GM18499 (cell line): ENCODE measurements around the gene MKRN2OS.

Experiments
- ATAC-seq: cut with Tn5 transposase; IDR thresholded peaks from one replicate; pipeline ENCODE4 v1.9.1; 2021; ENCODE audit warnings: moderate number of reproducible peaks; ENCODE audit not compliant: insufficient read depth, unreplicated experiment

MKRN2OS gene, protein sequence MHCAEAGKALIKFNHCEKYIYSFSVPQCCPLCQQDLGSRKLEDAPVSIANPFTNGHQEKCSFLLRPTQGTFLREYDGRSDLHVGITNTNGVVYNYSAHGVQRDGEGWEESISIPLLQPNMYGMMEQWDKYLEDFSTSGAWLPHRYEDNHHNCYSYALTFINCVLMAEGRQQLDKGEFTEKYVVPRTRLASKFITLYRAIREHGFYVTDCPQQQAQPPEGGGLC

DNA sequence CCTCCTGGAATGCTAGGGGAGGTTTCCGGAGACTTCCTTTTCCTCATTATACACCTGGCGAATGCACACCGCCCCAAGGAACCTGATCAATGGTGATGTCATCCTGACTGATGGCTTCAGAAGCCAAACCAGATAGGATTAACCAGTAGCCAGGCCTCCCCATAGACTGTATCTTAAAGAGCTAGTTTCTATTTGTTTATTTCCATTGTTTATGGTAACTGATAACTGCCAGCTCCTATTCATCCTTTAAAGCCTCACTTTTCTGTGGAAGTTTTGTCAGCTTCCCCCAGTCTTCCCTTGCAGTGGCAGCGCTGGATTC is at the start of gene MKRN2OS:
MKRN2OS (minus strand) TSS at position 27 of the 319 bp plus-strand sequence. CDS start 35 bp downstream, outside the sequence.
- no peak for ATAC-seq

DNA sequence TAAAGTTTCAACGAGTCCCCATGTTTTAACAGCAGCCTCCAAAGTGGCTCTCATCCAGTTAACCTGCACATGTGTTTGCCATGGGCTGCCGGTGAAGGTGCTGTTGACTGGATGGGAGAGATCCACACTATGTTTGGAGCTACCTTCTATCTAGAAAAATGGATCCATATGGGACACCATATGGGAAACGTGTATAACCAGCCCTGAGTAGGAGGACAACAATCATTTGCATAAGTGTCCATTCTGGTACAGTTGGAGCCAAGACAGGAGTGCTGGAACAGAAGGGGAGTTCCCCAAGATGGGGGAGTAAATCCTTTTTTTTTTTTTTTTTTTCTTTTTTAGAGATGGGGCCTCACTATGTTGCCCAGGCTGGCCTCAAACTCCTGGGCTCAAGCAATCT is 48.2 kb upstream of the MKRN2OS start:
- no peak for ATAC-seq

DNA sequence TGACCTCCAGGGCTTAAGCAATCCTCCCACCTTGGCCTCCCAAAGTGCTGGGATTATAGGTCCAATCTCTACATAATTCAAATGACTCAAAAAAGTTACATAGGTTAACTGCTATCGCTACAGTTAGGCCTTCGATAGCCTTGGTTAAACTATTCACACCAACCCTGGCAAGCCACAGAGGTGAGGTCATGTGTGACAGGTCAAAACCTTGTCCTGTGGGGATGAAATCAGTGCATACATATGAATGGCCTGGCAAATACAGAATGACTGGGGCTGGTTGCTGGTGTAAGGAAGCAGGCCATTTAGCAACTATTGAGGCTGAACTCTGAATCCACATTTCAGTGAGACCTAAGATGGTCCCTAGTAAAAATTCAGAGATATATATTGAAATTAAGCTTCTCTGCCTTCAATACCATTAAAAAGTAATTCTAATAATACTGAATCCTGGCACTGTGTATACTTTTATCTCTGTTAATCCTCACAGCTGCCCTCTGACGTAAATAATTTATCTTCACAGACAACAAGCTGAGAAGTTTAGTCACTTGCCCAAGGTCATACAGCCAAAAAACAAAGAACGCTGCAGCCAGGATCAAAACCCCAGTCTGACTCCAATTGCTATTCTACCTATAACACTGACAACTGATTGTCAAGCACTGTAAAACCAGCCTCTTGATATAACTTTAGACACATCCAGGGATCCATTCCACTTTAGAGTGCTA is 46.9 kb upstream of the MKRN2OS start:
- no peak for ATAC-seq

DNA sequence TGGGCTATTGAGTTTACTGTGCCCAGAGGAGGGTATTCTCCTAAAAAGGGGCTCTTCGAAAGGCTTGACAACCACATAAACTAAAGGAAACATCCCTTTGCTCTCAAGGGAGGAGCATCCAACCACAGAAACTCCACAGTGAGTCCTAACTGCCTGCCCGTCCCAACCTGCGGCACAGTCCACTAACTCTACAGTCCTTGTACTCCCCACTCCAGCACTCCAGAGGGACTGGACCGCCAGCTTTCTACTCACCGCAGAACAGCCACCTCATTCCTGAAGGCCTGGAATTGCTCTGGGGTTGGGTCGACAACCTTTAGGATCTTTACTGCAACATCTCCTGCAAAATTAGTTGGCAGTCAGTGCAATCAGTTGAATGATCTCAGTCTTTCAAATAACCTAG is 46.2 kb upstream of the MKRN2OS start:
- no peak for ATAC-seq

DNA sequence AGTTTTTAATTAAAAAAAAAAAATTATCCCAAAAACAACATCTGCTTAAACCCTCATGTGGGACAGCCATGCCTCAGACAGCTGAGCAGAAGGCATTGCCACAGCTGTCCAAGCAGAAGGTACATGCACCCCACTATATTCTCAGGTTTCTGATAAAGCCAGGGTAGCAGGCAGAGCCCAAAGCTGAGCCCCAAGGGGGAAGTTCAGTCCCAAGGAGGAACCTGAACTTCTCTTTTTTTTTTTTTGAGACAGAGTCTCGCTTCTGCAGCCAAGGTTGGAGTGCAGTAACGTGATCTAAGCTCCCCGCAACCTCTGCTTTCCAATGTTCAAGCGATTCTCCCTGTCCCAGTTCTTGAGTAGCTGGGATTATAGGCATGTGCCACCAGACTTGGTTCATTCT is 44.8 kb upstream of the MKRN2OS start:
- no peak for ATAC-seq

DNA sequence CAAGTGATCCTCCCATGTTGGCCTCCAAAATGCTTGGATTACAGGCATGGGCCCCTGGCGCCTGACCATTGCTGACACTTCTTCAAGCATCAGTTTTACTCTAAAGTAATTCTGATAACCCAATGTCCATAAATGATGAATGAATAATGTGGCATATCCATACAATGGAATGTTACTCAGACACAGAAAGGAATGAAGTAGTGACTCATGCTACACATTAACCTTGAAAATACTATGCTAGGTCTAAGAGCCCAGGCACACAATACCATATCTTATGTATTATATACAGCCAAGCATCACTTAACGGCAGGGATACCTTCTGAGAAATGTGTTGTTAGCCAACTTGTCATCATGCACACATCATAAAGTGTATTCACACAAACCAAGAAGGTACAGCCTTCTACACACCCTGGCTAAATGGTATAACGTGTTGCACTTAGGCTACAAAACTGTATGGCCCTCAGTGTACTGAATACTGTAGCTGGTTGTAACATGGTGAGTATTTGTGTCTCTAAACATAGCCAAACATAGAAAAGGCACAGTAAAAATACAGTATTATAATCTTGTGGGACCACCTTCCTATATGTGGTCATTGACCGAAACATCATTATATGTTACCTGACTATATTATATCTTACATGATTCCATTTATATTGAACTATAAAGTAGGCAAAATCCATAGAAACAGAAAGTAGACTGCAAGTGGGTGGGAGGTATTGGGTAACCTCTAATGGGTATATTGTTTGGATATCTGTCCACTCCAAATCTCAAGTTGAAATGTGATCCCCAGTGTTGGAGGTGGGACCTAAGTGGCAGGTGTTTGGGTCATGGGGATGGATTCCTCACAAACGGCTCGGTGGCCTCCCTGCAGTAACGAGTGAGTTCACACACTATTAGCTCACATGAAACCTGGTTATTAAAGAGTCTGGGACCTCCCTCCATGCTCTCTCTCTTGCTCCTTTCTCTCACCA is 43.0 kb upstream of the MKRN2OS start:
- ATAC-seq, result no peak

DNA sequence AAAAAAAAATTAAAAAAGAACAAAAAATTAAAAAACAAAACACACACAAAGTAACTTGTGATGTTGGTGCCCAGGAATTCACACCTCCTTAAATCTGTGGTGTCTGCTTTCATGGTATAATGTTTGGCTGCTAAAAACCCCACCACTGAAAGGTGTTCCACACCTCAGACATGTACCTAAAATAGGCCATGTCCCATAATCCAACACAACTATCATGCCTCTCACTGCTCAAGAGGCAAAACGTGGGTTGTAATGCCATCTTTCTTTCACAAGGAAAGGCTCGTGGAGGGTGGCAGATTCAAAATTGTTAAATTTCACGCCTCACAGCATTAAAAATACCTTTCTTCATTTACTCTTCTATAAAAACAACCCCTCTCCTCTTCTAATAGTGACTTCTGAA is 41.1 kb upstream of the MKRN2OS start:
- ATAC-seq, result no peak

DNA sequence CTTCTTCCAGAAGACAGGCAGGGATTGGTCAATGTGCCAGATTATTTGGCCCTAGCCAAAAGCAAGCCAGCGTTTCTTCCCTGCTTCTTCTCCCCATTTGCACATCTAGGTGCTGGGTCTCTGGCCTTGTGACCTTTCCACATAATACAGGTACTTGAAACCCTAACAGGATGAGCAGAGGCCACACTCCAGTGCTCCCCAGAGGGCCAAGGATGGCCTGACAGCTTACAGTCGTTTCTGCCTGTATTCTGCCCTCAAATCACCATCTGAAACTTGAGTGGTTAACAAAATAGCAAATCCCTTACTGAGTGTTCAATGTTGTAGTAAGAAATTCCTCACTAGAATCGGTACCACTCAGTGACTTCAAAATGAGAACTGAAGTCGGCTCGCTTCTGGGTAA is 40.7 kb upstream of the MKRN2OS start:
- ATAC-seq, result no peak

DNA sequence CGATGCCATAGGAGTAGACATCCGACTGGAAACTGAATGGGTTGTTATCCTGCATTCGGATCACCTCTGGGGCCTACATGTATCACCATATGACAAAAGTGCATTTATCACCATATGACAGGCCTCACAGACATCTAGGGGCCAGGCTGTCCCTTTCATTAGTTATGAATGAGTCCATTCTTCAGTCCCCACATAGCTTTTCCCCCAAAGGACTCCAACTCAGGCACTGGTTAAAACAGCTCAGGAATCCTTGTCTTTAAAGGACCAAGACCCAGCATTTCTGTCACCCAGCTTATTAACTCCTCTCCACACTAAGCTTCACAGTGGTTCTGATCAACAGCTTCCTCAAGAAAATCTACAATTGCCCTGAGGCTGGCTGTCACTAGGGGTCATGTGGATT is 39.9 kb upstream of the MKRN2OS start:
- ATAC-seq, result no peak

DNA sequence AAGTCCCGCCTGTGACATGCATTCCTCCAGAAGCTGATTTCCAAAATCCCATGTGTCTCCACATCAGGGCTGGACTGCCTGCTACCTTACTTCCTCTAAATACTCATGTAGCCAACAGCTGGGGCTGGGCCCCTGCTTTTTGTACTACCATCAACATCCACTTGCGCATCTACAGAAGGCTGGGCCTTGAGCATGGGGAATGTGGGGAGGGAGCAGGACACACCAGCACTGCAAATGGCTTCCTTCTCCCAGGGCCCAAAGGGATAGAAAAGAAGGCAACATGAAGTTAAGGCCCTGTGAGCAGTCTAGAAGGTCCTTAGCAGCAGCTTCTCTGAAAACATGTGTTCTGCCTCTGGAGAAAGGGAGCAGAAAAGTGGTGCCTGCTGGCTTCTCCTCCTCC is 38.8 kb upstream of the MKRN2OS start:
- ATAC-seq, result no peak

DNA sequence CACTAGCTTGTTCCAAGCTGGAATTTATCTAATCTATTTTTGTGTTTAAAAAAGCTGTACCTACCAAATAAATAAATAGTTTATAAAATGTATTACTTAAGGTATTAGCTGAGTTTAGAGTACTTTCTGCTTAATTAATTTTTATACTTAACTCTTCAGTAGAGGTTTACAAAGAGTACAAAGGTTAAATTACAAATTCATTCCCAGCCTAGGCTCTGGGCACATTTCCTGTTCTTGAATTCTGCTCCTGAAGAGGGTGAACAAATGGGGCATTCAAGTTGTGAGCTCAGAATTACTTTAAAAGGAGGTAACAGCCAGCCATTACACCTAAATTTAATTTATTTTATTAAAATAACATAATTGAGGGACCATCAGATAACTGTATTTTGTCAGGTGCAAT is 38.0 kb upstream of the MKRN2OS start:
- no peak for ATAC-seq

DNA sequence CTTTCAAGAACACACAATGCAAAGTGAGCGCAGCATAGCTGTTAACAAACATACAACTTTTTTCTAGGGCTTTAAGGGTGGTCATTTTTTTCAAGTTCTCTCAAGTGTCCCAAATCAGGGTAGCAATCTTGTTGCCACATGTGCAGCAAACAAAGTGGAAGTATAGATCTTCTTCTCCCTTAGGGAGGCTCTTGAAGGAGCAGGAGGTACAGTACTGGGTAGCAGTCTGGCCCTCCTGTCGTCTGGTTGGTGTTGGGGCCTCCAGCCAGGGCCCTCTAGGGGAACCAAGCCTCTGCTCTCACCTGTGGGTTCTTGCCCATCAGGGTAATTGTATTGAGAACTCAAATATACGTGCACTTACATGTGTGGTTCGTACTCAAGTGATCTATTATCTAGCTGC is 37.4 kb upstream of the MKRN2OS start:
- ATAC-seq, result no peak

DNA sequence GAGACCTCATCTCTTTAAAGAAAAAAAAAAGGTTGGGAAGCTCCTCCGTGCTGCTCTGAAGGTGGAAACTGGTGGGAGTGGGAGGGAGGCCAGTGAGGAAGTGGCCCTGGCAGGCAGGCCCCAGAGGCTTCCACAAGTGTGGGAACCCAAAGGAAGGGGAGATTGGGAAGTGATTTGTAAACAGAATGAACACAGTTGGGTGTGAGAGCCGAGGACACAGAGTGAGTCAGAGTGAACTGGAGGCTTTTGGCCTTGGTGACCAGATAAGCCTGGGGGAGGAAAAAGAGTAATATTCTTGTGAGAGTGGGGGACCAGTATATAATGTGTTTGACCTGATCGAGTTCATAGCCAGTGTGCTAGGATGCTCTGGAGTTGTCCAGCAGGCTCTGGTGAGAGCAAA is 34.6 kb upstream of the MKRN2OS start:
- ATAC-seq, result no peak

DNA sequence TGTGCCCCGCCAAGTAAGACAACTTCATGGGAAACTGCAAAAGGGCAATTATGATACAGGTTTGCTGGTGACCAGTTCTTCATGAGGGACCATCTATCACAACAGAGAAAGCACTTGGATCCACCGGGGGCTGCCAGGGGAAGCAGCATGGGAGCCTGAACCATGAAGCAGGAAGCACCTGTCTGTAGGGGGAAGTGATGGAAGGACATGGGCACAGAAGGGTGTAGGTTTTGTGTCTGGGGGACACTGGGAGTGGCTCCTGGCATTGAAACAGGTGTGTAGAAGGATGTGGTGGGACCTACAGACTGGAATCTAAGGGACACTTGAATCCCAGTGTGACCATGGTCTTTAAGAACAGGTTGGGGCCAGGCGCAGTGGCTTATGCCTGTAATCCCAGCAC is 34.2 kb upstream of the MKRN2OS start:
- no peak for ATAC-seq

DNA sequence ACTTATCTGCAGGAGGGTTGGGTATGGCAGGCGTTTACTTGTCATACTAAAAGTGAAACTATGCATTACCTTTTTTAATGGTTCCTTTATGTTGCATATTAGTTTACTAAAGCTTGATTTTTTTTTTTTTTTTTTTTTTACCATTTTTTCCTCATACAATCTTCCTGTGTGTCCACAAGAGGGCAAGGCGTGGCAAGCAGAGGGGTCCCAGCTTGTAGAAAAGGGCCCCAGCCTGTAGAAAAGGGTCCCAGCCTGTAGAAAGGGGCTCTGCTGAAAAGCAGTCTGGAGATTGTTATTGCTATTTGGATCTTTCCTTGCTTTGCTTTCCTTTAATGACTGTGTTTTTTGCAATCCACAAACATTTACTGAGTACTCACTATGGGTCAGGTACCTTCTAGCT is 33.4 kb upstream of the MKRN2OS start:
- no peak for ATAC-seq

DNA sequence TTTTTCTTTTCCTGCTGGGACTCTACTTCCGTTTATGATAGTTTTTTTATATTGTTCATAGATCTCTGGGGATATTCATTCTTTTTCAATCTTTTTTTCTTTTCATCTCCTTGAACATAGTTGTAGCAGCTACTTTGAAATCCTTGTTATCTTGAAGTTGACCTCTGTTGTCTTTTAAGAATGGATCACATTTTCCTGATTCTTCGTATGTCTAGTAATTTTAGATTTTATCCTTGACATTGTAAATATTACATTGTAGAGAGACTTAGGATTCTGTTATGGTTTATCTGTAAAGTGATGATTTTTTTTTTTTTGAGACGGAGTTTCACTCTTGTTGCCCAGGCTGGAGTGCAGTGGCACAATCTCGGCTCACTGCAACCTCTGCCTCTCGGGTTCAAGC is 32.1 kb upstream of the MKRN2OS start:
- no peak for ATAC-seq

DNA sequence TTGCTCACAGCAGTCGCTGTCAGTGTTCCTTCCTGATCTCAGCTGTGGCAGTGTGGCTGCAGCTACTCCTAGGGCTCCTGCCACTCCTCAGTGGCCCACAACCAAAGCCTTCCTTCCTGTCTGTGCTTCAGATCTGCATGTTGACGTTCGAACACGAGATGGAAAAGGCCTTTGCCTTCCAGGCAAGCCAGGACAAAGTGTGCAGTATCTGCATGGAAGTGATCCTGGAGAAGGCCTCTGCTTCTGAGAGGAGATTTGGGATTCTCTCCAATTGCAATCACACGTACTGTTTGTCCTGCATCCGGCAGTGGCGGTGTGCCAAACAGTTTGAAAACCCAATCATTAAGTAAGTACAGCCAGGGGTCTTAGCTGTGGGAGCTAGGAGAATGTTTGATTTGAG is 29.4 kb upstream of the MKRN2OS start:
- ATAC-seq, result no peak

DNA sequence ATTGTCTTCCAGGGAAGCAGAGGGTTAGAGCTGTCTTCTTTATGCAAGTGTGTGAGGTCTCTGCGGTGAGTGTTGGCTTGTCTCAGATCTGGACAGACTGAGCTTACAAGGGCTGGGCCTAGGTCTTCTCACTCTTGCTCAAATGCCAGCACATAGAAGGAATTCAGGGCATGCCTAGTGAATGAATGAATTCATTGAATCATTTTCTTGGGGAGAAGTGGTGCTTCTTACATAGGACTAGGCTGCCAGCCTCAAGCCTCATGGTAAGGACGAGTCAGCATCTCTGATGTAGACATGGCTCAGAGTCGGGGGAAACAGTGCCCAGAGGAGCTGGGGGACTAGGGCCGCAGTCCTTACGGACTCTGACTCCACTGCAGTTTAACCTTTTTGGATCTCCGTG is 28.8 kb upstream of the MKRN2OS start:
- no peak for ATAC-seq

DNA sequence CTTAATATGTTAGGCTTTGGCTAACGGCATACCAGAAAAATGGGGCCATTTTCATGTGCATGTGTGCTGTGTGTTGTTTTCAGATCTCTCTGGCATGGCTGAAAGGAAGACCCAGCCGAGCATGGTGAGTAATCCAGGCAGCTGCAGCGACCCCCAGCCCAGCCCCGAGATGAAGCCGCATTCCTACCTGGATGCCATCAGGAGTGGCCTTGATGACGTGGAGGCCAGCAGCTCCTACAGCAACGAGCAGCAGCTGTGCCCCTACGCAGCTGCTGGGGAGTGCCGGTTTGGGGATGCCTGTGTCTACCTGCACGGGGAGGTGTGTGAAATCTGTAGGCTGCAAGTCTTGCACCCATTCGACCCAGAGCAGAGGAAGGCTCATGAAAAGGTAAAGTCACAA is 26.7 kb upstream of the MKRN2OS start:
- no peak for ATAC-seq

DNA sequence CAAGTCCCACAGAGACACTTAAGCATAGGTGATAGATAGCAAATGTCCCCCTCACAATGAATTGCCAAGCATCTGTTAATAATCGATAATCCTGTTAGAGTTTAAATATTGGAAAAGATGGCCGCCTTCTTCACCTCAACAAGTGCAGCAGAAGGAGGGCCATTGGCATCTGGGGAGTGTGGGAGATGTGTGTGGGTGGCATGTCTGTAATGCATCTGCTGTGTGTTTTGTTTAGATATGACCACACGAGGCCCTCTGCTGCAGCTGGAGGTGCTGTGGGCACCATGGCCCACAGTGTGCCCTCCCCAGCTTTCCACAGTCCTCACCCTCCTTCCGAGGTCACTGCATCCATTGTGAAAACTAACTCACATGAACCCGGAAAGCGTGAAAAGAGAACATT is 24.5 kb upstream of the MKRN2OS start:
- no peak for ATAC-seq

DNA sequence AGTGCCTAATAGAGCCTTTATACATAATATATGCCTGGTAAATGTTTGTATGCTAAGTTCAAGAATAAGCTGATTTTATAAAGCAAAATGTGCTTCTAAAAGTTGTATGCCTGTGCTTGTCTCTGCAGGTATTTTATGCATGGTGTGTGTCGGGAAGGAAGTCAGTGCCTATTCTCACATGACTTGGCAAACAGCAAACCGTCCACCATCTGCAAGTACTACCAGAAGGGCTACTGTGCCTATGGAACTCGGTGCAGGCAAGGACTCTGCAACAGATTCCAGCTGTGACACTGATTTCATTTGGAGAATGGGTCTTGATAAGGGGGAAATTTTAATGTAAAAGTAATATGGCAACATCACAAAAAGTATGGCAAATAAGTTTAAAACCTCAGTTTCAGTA is 23.4 kb upstream of the MKRN2OS start:
- no peak for ATAC-seq
